LNCaP clone FGC (cell line): ENCODE results near the gene EIF4A3.

Source experiments
- DNase-seq: peaks from one replicate; pipeline ENCODE4 v3.0.0-alpha.2; 2011; ENCODE audit warnings: low read depth
- H3K4me3 ChIP-seq: 2 replicates; pipeline ENCODE4 v1.5.1; 2011; ENCODE audit warnings: mild to moderate bottlenecking, low read depth, low read length, control low read depth
- CTCF ChIP-seq: IDR thresholded peaks from 2 replicates; pipeline ENCODE4 v1.5.1; 2012; ENCODE audit warnings: mild to moderate bottlenecking; ENCODE audit not compliant: control insufficient read depth, insufficient read depth; ENCODE audit errors: extremely low read depth

The EIF4A3 gene

GRCh38 chr17:80182845-80183223, 35.9 kb upstream of the EIF4A3 start:
- TF ChIP-seq CTCF: no peak

DNA sequence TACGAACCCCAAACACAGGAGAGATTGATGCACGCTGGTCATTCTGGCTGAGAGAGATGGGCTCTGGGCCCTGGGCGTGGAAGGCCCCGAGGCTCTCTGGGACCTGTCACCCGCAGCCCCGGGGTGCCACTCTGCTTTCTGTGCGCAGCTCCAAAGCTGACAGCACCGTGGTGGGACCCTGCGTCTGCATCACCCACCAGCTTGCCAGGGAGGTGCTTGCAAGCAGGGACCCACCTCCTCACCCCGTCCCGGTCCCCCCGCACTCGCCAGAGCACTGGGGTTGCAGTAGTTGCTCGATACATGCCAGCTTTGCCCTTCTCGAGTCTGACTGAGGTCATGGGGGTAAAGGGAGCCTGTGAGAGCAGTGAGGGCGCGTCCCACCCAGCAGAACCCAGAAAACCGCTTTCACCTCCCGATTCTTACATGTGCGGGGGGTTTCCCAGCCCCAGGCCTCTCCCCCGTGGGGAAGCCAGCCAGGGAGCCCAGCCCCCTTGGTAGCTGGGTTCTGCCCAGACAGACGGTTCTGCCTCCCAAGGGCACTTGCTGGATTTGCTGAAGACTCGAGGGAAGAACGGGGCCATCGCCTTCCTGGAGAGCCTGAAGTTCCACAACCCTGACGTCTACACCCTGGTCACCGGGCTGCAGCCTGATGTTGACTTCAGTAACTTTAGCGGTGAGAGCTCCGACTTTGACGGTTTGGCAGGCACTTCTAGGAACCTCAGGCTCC, 35.4 kb upstream of the EIF4A3 start:
- no peak for TF ChIP-seq CTCF
- H3K4me3 ChIP-seq: no peak overlapping the region
- no peak for DNase-seq

More at GRCh38 chr17:80182845-80183223, 35.9 kb upstream of the EIF4A3 start:
- DNase-seq: no peak
- no peak overlapping the region for H3K4me3 ChIP-seq

- no peak overlapping the region for H3K4me3 ChIP-seq
- no peak for DNase-seq
- no peak for TF ChIP-seq CTCF
These were observed 34.5 kb upstream of the EIF4A3 start for GRCh38 chr17:80181431-80181830.

DNA sequence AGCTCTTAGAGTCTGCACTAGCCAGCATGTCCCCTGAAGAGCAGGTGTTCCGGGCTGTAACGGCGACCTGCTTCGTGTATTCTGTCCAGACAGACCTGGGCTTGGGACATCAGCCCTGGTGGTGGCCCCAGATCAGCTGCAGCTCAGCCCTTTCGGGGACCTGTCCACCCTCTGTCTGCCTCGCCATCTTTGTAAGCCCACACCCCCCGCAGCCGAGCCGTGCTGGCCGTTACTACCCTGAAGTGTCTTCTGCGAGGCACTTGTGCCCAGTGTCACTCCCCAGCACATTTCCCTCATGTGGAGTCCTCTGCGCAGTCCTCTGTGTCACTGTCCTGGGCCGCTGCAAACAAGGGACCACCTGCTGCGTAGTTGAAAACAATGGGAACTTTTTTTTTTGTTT, 33.3 kb upstream of the EIF4A3 start:
- DNase-seq: no peak
- no peak for TF ChIP-seq CTCF
- no peak overlapping the region for H3K4me3 ChIP-seq

GRCh38 chr17:80177986-80178595, 31.2 kb upstream of the EIF4A3 start:
- TF ChIP-seq CTCF: no peak
- DNase-seq: no peak
- no peak overlapping the region for H3K4me3 ChIP-seq

DNA sequence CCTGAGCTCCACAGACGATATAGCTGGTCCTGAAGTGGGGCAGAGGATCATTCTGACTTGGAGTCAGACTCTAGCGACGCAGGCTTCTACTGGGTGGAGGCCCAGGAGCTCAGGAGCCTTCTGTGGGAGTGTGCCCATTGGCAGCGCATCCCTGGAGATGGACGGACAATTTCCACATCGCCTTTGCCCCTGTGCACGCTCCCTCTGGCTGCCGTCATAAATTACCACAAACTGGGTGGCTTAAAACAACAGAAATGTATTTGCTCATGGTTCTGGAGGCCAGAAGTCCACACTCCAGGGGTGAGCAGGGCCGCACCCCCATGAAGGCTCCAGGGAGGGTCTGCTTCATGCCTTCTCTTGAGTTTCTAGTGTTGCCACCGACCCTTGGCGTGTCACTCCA, 29.8 kb upstream of the EIF4A3 start:
- DNase-seq: no peak
- no peak for TF ChIP-seq CTCF
- H3K4me3 ChIP-seq: no peak overlapping the region

GRCh38 chr17:80173916-80174315, 27.0 kb upstream of the EIF4A3 start:
- no peak for DNase-seq
- H3K4me3 ChIP-seq: no peak overlapping the region
- no peak for TF ChIP-seq CTCF
